Stimulated activated CD4-positive, alpha-beta T cell treated with anti-CD3 and anti-CD28 coated beads, Interleukin-4, amount 100 ng/mL, for 24 hours (primary cell): ENCODE measurements around the gene POTEH.
"Not testable (repeated sequence)": the region's sequence is repeated elsewhere in the genome, so short reads cannot be mapped to it uniquely, and the experiment has no call there.

Source experiments
- DNase-seq: peaks from one replicate; pipeline ENCODE4 v3.0.0-alpha.2; 2020

POTEH gene

GRCh38 chr22:15738157-15738908 is 48.5 kb downstream of the POTEH start:
- DNase-seq = not testable (repeated sequence)

GRCh38 chr22:15738909-15739391 is 49.1 kb downstream of the POTEH start:
- not testable (repeated sequence) for DNase-seq

GRCh38 chr22:15747636-15748323 is 58.0 kb downstream of the POTEH start:
- not testable (repeated sequence) for DNase-seq

- not testable (repeated sequence) for DNase-seq
Observed at GRCh38 chr22:15749181-15749970, 59.5 kb downstream of the POTEH start.

- not testable (repeated sequence) for DNase-seq
Observed at GRCh38 chr22:15759443-15760097, 69.7 kb downstream of the POTEH start.

GRCh38 chr22:15760388-15761150 is 70.7 kb downstream of the POTEH start:
- DNase-seq = not testable (repeated sequence)

- DNase-seq = not testable (repeated sequence)
Observed at GRCh38 chr22:15761151-15761777, 71.4 kb downstream of the POTEH start.

GRCh38 chr22:15763559-15763958 is 73.7 kb downstream of the POTEH start:
- DNase-seq = not testable (repeated sequence)
